Measurements from ENCODE around the gene BMPR1A.

GRCh38 chr10:86968994-86969355 lies 212.6 kb downstream of the BMPR1A start:
- TF ChIP-seq CTCF (IDR thresholded peaks at IDR 0.05; ENCODE audit: low read depth, low read length) (no peak), EZH2phosphoT487 (IDR thresholded peaks at IDR 0.05; ENCODE audit: low read depth) (no peak)

All from OCI-LY3 (cell line).